GM23338 (cell line): ENCODE results near the gene PTPRN2. TPM values are rescaled to one million over a fixed set of nuclear protein-coding genes. Genes with fewer than 3 reads are reported as not detected.

Source experiments
- ATAC-seq: fragments of 200-7000 bp; cut with Tn5 transposase; 3 replicates; pipeline ENCODE4 v1.9.1; 2020
- DNase-seq: peaks from one replicate; pipeline ENCODE4 v3.0.0-alpha.2; 2015; ENCODE audit warnings: low spot score
- H2AFZ ChIP-seq: fragments of 200-600 bp; sonication (generic); 2 replicates; pipeline ENCODE4 v1.8.0; 2016; ENCODE audit warnings: antibody characterized with exemption, mild to moderate bottlenecking, moderate library complexity
- H3F3A ChIP-seq: fragments of 200-600 bp; sonication (generic); replicated peaks from 2 replicates; pipeline ENCODE4 v1.8.0; 2017; ENCODE audit warnings: antibody characterized with exemption, mixed run types, low read depth
- H3K27ac ChIP-seq: fragments of 200-600 bp; sonication (generic); 2 replicates; pipeline ENCODE4 v1.6.1; 2016; ENCODE audit warnings: low read depth
- H3K27me3 ChIP-seq: fragments of 200-600 bp; sonication (generic); 2 replicates; pipeline ENCODE4 v1.8.0; 2016; ENCODE audit warnings: mild to moderate bottlenecking, mixed run types, moderate library complexity; ENCODE audit not compliant: insufficient read depth
- H3K36me3 ChIP-seq: fragments of 200-600 bp; sonication (generic); 2 replicates; pipeline ENCODE4 v1.8.0; 2016; ENCODE audit warnings: mild to moderate bottlenecking; ENCODE audit not compliant: insufficient read depth
- H3K4me1 ChIP-seq: fragments of 200-600 bp; sonication (generic); 2 replicates; pipeline ENCODE4 v1.8.0; 2016; ENCODE audit warnings: mild to moderate bottlenecking, moderate library complexity; ENCODE audit not compliant: insufficient read depth
- H3K4me2 ChIP-seq: fragments of 200-600 bp; sonication (generic); 2 replicates; pipeline ENCODE4 v1.7.1; 2017; ENCODE audit warnings: mixed run types
- H3K4me3 ChIP-seq: fragments of 200-600 bp; sonication (generic); 2 replicates; pipeline ENCODE4 v1.6.1; 2016; ENCODE audit warnings: mixed run types
- H3K79me2 ChIP-seq: fragments of 200-600 bp; sonication (generic); replicated peaks from 2 replicates; pipeline ENCODE4 v1.8.0; 2017; ENCODE audit warnings: mild to moderate bottlenecking; ENCODE audit not compliant: insufficient read depth
- H3K9me2 ChIP-seq: fragments of 200-600 bp; sonication (generic); 2 replicates; pipeline ENCODE4 v1.8.0; 2017; ENCODE audit not compliant: insufficient read depth
- H4K20me1 ChIP-seq: fragments of 200-600 bp; sonication (generic); replicated peaks from 2 replicates; pipeline ENCODE4 v1.8.0; 2017; ENCODE audit warnings: mild to moderate bottlenecking; ENCODE audit not compliant: insufficient read depth
- H3K27ac Mint-ChIP-seq: 2 replicates; pipeline ENCODE4 v1.8.0; 2020; ENCODE audit warnings: inconsistent platforms, mild to moderate bottlenecking, moderate library complexity, mixed read lengths
- H3K27me3 Mint-ChIP-seq: 3 replicates; pipeline ENCODE4 v1.8.0; 2022; ENCODE audit warnings: low read depth, mild to moderate bottlenecking, moderate library complexity, mixed read lengths, inconsistent platforms; ENCODE audit not compliant: insufficient read depth, poor library complexity
- H3K36me3 Mint-ChIP-seq: 3 replicates; pipeline ENCODE4 v1.8.0; 2021; ENCODE audit warnings: low read depth, mild to moderate bottlenecking, inconsistent platforms, moderate library complexity, mixed read lengths
- H3K4me1 Mint-ChIP-seq: 3 replicates; pipeline ENCODE4 v1.8.0; 2020; ENCODE audit warnings: mild to moderate bottlenecking, inconsistent platforms, mixed read lengths
- H3K4me3 Mint-ChIP-seq: 3 replicates; pipeline ENCODE4 v1.8.0; 2021; ENCODE audit warnings: moderate library complexity, mild to moderate bottlenecking, inconsistent platforms, mixed read lengths
- H3K9me3 Mint-ChIP-seq: 3 replicates; pipeline ENCODE4 v1.8.0; 2020; ENCODE audit warnings: moderate library complexity, mild to moderate bottlenecking, inconsistent platforms, mixed read lengths
- EZH2 ChIP-seq: fragments of 200-600 bp; sonication (generic); IDR thresholded peaks from one replicate; pipeline ENCODE4 v1.8.0; 2017; ENCODE audit warnings: antibody characterized with exemption, mild to moderate bottlenecking, low read depth; ENCODE audit not compliant: unreplicated experiment
- EZH2phosphoT487 ChIP-seq: fragments of 200-600 bp; sonication (generic); IDR thresholded peaks from one replicate; pipeline ENCODE4 v1.8.1; 2018; ENCODE audit warnings: antibody characterized with exemption; ENCODE audit not compliant: unreplicated experiment
- NANOG ChIP-seq: IDR thresholded peaks from 2 replicates; pipeline ENCODE4 v1.6.1; 2016; ENCODE audit warnings: antibody characterized with exemption, borderline replicate concordance
- POLR2AphosphoS5 ChIP-seq: IDR thresholded peaks from 2 replicates; pipeline ENCODE4 v1.6.1; 2016; ENCODE audit warnings: antibody characterized with exemption, low read depth
- ZNF114 ChIP-seq: fragments of 250-450 bp; sonication (Bioruptor Pico); IDR thresholded peaks from 2 replicates; pipeline ENCODE4 v1.5.0; 2020; ENCODE audit warnings: mild to moderate bottlenecking, moderate library complexity
- ZNF331 ChIP-seq: fragments of 250-450 bp; sonication (Bioruptor Pico); IDR thresholded peaks from 2 replicates; pipeline ENCODE4 v1.5.0; 2020; ENCODE audit warnings: low read depth, mild to moderate bottlenecking, moderate library complexity
- polyA plus RNA-seq: library from polyadenylated mRNA; unstranded; fragments of >200 nt; fragmentation: Nextera tagmentation; extraction: Ambion mirVana; gene quantifications from 2 replicates; pipeline ENCODE4 v1.2.1, GENCODE V29; 2016
- total RNA-seq: library from RNA; depleted of rRNA; stranded (reverse); fragments of >200 nt; shearing (Covaris generic); gene quantifications from 2 replicates; pipeline ENCODE4 v1.2.3, GENCODE V29; 2014
- TF ChIP-seq, protein P1 (sequence below): IDR thresholded peaks from one replicate; pipeline ENCODE4 v1.6.1; 2018; ENCODE audit warnings: antibody characterized with exemption; ENCODE audit not compliant: unreplicated experiment
- TF ChIP-seq, protein P2 (sequence below): IDR thresholded peaks from 2 replicates; pipeline ENCODE4 v1.6.1; 2016; ENCODE audit warnings: antibody characterized with exemption

The PTPRN2 gene
- total and polyA plus RNA-seq, 2 experiments from 2014 or later: 0.87 to 4.0 TPM

DNA sequence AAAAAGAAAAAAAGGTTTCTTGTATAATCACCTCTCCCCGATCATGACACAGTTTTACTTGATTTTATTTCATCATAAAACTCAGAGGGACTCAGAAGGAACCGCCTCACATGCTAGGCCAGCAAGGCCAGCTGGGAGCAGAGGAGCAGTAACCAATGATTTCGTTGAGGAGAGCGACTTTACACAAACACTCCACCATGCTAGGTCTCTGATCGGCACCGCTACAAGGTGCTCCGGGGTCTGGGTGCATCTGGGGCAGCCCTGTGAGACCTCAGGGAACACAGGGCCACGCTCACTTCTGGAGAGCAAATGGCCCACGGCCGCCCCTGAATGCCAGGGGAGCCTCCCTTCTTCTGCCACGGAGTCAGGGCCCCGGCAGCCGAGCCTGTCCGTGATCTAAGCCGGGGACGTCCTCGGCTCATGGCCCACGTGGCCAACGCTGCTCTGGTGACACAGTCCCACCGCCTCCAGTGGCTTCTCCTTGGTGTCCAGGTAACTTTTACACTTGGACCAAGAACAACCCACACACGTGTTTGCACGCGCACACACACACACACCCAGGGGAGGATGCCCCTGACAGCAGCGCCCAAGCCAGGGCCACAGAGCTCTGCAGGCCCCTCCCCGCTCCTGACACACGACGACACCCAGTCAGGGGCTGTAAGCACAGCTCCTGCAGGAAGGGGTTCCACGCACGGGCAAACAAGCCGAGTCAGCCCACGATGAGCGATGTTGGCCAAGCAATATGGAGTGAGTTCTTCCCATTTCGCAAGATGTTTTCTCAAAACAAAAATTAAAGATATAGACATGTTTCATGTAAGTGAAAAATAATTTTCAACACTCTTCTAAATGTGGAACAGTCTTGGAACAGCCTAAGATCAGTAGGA lies 918.5 kb downstream of the PTPRN2 start (continued):
- no peak for TF ChIP-seq EZH2
- no peak for TF ChIP-seq ZNF114 (CRISPR knock-in tag)

DNA sequence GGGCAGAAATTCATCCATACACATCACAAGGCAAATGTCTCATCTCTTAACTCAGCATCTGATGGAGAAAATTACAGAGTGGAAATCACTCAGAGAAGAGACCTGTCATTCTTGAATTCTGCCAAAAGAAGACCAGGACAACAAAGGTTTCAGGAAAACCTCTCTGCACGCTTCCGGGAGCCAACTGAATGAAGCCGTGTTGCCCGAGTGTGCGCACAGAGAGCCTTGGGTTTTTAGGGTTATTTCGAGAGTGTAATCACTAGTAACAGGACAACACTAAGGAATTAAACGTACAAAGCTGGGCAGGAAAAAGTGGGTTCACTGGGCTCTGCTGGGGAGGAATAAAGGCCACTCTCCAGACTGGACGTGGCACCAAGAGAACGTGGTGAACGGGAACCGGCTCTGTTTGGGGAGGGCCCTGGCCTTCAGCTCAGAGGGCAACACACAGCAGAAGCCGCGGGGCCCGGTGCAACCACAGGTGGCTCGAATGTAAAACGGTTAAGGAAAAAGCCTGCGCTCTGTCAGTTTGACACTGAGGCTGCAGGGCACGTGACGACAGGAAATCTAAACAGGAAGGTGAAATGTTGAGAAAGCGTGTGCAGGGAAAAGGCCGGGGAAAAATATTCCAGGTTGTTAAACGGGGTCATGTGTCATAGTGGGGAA lies 919.3 kb downstream of the PTPRN2 start:
- H3K79me2 ChIP-seq: no peaks in the 10 kb centered on the region
- no peaks in the 10 kb centered on the region for H3K4me1 ChIP-seq
- no peak overlapping the region for H3K27ac Mint-ChIP-seq
- DNase-seq (no peak), ATAC-seq (no peak)
- no peak overlapping the region for H3K4me2 ChIP-seq
- H3K36me3 Mint-ChIP-seq: peaks cover 55% of the 10 kb centered on the region
- TF ChIP-seq, protein P1, sequence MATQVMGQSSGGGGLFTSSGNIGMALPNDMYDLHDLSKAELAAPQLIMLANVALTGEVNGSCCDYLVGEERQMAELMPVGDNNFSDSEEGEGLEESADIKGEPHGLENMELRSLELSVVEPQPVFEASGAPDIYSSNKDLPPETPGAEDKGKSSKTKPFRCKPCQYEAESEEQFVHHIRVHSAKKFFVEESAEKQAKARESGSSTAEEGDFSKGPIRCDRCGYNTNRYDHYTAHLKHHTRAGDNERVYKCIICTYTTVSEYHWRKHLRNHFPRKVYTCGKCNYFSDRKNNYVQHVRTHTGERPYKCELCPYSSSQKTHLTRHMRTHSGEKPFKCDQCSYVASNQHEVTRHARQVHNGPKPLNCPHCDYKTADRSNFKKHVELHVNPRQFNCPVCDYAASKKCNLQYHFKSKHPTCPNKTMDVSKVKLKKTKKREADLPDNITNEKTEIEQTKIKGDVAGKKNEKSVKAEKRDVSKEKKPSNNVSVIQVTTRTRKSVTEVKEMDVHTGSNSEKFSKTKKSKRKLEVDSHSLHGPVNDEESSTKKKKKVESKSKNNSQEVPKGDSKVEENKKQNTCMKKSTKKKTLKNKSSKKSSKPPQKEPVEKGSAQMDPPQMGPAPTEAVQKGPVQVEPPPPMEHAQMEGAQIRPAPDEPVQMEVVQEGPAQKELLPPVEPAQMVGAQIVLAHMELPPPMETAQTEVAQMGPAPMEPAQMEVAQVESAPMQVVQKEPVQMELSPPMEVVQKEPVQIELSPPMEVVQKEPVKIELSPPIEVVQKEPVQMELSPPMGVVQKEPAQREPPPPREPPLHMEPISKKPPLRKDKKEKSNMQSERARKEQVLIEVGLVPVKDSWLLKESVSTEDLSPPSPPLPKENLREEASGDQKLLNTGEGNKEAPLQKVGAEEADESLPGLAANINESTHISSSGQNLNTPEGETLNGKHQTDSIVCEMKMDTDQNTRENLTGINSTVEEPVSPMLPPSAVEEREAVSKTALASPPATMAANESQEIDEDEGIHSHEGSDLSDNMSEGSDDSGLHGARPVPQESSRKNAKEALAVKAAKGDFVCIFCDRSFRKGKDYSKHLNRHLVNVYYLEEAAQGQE: no peak
- TF ChIP-seq ZNF114 (CRISPR knock-in tag) (no peak), NANOG (no peak), EZH2phosphoT487 (no peak), POLR2AphosphoS5 (no peak), ZNF331 (CRISPR knock-in tag) (no peak)
- TF ChIP-seq, protein P2, sequence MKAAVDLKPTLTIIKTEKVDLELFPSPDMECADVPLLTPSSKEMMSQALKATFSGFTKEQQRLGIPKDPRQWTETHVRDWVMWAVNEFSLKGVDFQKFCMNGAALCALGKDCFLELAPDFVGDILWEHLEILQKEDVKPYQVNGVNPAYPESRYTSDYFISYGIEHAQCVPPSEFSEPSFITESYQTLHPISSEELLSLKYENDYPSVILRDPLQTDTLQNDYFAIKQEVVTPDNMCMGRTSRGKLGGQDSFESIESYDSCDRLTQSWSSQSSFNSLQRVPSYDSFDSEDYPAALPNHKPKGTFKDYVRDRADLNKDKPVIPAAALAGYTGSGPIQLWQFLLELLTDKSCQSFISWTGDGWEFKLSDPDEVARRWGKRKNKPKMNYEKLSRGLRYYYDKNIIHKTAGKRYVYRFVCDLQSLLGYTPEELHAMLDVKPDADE: no peak
- no peaks in the 10 kb centered on the region for H3K4me1 Mint-ChIP-seq
- no peaks in the 10 kb centered on the region for H3K27me3 ChIP-seq
- no peaks in the 10 kb centered on the region for H3F3A ChIP-seq
- H3K4me3 Mint-ChIP-seq: no peak overlapping the region
- H3K36me3 ChIP-seq: no peaks in the 10 kb centered on the region
- H3K9me2 ChIP-seq: no peaks in the 10 kb centered on the region
- H3K27ac ChIP-seq: no peak overlapping the region
- H2AFZ ChIP-seq: no peak overlapping the region
- no peak overlapping the region for H3K4me3 ChIP-seq
- peaks cover 98% of the 10 kb centered on the region for H3K9me3 Mint-ChIP-seq
- H3K27me3 Mint-ChIP-seq: peaks cover 15% of the 10 kb centered on the region
- no peaks in the 10 kb centered on the region for H4K20me1 ChIP-seq
